GM12873 (cell line): ENCODE data around the gene DBF4B.

Experiments
- CTCF ChIP-seq: IDR thresholded peaks from 2 replicates; pipeline ENCODE4 v1.5.1; 2012; ENCODE audit warnings: low read depth, mild to moderate bottlenecking, moderate library complexity, low read length, control low read depth; ENCODE audit not compliant: insufficient read depth; ENCODE audit errors: missing control alignments

Gene DBF4B

GRCh38 chr17:44795928-44796327, 87.5 kb downstream of the DBF4B start:
- TF ChIP-seq CTCF, result no peak

GRCh38 chr17:44796731-44797130, 88.3 kb downstream of the DBF4B start:
- no peak for TF ChIP-seq CTCF

- no peak for TF ChIP-seq CTCF
Observed at GRCh38 chr17:44797802-44798201, 89.3 kb downstream of the DBF4B start.

GRCh38 chr17:44798356-44798755, 89.9 kb downstream of the DBF4B start:
- TF ChIP-seq CTCF, result no peak
